CD4-positive, alpha-beta T cell treated with Interleukin-10 for 1 hour (primary cell): ENCODE results near the gene RPL28.
A peak's percentile ranks its signal among the peaks of the same experiment; 100 is the strongest.

Experiments used
- DNase-seq: peaks from one replicate; pipeline ENCODE4 v3.0.0-alpha.2; 2020

The RPL28 gene

GRCh38 chr19:55385724-55386492 is at the start of gene RPL28:
TSS of gene RPL28 (plus strand) at chr19:55385932. CDS start at chr19:55386358, 426 bp downstream.
- peak; percentile 99 for DNase-seq

- DNase-seq: no peak
Measured at GRCh38 chr19:55336101-55336500, 49.6 kb upstream of the RPL28 start.

- peak; percentile 100 for DNase-seq
Measured at GRCh38 chr19:55339105-55339888, 46.4 kb upstream of the RPL28 start, which contains the start of gene KMT5C. TSS of gene KMT5C (plus strand) at chr19:55339876. CDS start at chr19:55341937, 2,061 bp downstream.

GRCh38 chr19:55339889-55340783 is 45.6 kb upstream of the RPL28 start:
- DNase-seq: peak; percentile 43

GRCh38 chr19:55340784-55341147 is 45.0 kb upstream of the RPL28 start:
- DNase-seq: no peak

- peak; percentile 64 for DNase-seq
Measured at GRCh38 chr19:55341171-55341588, 44.6 kb upstream of the RPL28 start.

GRCh38 chr19:55341595-55342531 is 43.9 kb upstream of the RPL28 start:
- DNase-seq: no peak

- DNase-seq: no peak
Measured at GRCh38 chr19:55344444-55344843, 41.3 kb upstream of the RPL28 start.

- no peak for DNase-seq
Measured at GRCh38 chr19:55345101-55345817, 40.5 kb upstream of the RPL28 start.

GRCh38 chr19:55345818-55346724 is 39.7 kb upstream of the RPL28 start:
- no peak for DNase-seq

- DNase-seq: no peak
Measured at GRCh38 chr19:55346725-55347441, 38.8 kb upstream of the RPL28 start.

GRCh38 chr19:55347442-55348009 is 38.2 kb upstream of the RPL28 start:
- DNase-seq: no peak

GRCh38 chr19:55348317-55349034 is 37.3 kb upstream of the RPL28 start:
- DNase-seq: no peak

- DNase-seq: no peak
Measured at GRCh38 chr19:55350620-55351315, 35.0 kb upstream of the RPL28 start.

- no peak for DNase-seq
Measured at GRCh38 chr19:55352040-55352439, 33.7 kb upstream of the RPL28 start.

GRCh38 chr19:55352549-55353145 is 33.1 kb upstream of the RPL28 start:
- no peak for DNase-seq

GRCh38 chr19:55353356-55353802 is 32.4 kb upstream of the RPL28 start:
- peak; percentile 16 for DNase-seq
